Mesothelial cell of epicardium (in vitro differentiated cells): ENCODE data around the gene HERPUD2. TPM values are rescaled to one million over a fixed set of nuclear protein-coding genes. Genes with fewer than 3 reads are reported as not detected.

ENCODE experiments used
- DNase-seq, 2 experiments: peaks; one replicate each; pipeline ENCODE4 v3.0.0; 2021; ENCODE audit warnings: low spot score in 2 of 2; ENCODE audit not compliant: unreplicated experiment in 2 of 2
- H3K27ac Mint-ChIP-seq: 2 replicates; pipeline ENCODE4 v1.8.0; 2021; ENCODE audit warnings: mixed read lengths
- H3K27me3 Mint-ChIP-seq: 2 replicates; pipeline ENCODE4 v1.8.0; 2021; ENCODE audit warnings: low read depth, mixed read lengths
- H3K36me3 Mint-ChIP-seq: 2 replicates; pipeline ENCODE4 v1.8.0; 2021; ENCODE audit warnings: mixed read lengths
- H3K4me1 Mint-ChIP-seq: 2 replicates; pipeline ENCODE4 v1.8.0; 2021; ENCODE audit warnings: mixed read lengths
- H3K4me3 Mint-ChIP-seq: 2 replicates; pipeline ENCODE4 v1.8.0; 2021; ENCODE audit warnings: mild to moderate bottlenecking, moderate library complexity, mixed read lengths
- H3K9me3 Mint-ChIP-seq: 2 replicates; pipeline ENCODE4 v1.8.0; 2021; ENCODE audit warnings: mixed read lengths
- total RNA-seq: library from RNA; stranded (reverse); gene quantifications from 3 replicates; pipeline ENCODE4 v1.2.1, GENCODE V29; 2021
- TF ChIP-seq, protein P1 (sequence below): fragments of 200-600 bp; sonication (generic); IDR thresholded peaks from one replicate; pipeline ENCODE4 v1.5.0; 2021; ENCODE audit warnings: antibody characterized with exemption; ENCODE audit not compliant: unreplicated experiment

HERPUD2 gene
- total RNA-seq, 1 donor from 2014 or later, result 32.4 TPM

DNA sequence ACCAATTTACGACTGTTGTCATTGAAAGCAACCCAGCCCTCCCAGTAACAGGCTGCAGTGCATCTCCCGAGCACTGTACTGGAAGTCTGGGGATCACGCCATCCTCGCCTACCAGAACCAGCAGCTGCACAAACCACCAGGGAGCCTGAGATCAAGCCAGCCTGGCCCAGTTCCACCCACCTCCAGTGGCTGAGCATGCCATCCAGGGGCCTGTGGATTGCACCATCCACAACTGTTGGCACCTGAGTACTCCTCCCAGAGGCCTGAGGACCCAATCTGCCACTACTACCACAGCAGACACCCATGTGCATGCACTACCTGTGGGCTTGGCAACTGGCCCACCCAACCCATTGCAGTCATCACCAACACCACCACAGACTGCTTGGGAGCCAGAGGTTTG lies 44.2 kb downstream of the HERPUD2 start:
- Mint-ChIP-seq H3K27ac (no peak overlapping the region), H3K4me3 (no peak overlapping the region), H3K9me3 (peaks cover 35% of the 10 kb centered on the region), H3K4me1 (peaks cover 20% of the 10 kb centered on the region), H3K27me3 (no peaks in the 10 kb centered on the region), H3K36me3 (peaks cover 54% of the 10 kb centered on the region)
- no peak for DNase-seq
- TF ChIP-seq, protein P1, sequence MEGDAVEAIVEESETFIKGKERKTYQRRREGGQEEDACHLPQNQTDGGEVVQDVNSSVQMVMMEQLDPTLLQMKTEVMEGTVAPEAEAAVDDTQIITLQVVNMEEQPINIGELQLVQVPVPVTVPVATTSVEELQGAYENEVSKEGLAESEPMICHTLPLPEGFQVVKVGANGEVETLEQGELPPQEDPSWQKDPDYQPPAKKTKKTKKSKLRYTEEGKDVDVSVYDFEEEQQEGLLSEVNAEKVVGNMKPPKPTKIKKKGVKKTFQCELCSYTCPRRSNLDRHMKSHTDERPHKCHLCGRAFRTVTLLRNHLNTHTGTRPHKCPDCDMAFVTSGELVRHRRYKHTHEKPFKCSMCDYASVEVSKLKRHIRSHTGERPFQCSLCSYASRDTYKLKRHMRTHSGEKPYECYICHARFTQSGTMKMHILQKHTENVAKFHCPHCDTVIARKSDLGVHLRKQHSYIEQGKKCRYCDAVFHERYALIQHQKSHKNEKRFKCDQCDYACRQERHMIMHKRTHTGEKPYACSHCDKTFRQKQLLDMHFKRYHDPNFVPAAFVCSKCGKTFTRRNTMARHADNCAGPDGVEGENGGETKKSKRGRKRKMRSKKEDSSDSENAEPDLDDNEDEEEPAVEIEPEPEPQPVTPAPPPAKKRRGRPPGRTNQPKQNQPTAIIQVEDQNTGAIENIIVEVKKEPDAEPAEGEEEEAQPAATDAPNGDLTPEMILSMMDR, result no peak

DNA sequence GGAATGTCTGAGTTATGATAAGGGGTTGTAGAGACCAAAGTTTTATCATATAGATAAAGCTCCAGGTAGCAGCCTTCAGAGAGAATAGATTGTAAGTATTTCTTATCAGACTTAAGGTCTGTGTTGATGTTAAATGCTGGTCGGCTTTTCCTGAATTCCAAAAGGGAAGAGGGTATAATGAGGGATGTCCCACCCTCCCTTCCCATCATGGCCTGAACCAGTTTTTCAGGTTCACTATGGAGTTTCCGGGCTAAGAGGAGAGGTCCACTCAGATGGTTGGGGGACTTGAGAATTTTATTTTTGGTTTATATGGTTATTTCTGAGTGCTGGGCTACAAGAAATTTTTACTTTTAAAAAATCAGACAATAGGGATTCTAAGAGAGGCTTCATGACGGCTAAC lies 45.2 kb downstream of the HERPUD2 start:
- Mint-ChIP-seq H3K9me3 (peaks cover 29% of the 10 kb centered on the region), H3K4me3 (no peak overlapping the region), H3K27me3 (no peaks in the 10 kb centered on the region), H3K36me3 (peaks cover 47% of the 10 kb centered on the region), H3K4me1 (peaks cover 20% of the 10 kb centered on the region), H3K27ac (peak overlapping the region; percentile 40)
- TF ChIP-seq, protein P1, result no peak
- no peak for DNase-seq

DNA sequence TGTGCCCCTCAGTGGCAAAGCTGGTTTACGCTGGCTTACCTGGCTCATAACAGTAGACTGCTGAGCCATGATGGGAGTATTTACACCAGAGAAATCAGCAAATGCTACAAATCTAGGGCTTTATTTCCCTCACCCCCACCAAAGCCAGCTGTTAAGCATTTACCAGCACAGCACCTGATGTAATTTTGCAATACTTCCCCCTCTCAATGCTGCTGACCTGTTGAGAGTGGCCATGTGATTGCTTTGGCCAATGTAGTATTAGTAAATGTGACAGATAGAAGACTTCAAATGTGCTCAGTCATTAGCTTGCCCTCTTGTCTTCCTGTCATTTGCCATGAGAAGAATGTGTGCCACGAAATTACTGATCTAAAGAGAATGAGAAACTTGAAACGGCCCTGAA lies 46.6 kb downstream of the HERPUD2 start:
- Mint-ChIP-seq H3K36me3 (peaks cover 38% of the 10 kb centered on the region), H3K27me3 (no peaks in the 10 kb centered on the region), H3K9me3 (peaks cover 19% of the 10 kb centered on the region), H3K4me3 (no peak overlapping the region), H3K27ac (no peak overlapping the region), H3K4me1 (peaks cover 20% of the 10 kb centered on the region)
- DNase-seq, result no peak
- TF ChIP-seq, protein P1, result no peak

DNA sequence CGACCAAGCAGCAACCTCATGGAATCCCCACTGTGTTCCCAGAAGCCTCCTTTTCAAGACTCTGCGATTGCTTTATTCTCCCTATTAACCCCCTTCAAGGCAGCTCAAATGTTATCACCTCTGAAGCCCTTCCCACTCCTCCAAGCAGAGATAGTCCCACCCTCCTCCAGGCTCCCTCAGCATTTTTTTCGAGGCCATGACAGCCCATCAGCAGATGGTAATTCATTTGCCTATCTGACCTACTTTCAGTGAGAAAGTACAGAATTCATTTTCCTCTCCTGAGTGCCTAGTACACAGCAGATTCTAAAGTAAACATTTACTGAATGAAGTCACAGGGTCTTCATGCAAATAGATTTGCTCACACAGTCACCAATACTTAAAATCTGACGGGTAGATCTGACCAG lies 47.8 kb downstream of the HERPUD2 start:
- TF ChIP-seq, protein P1, result no peak
- peaks cover 31% of the 10 kb centered on the region for H3K36me3 Mint-ChIP-seq
- peaks cover 20% of the 10 kb centered on the region for H3K4me1 Mint-ChIP-seq
- DNase-seq, result no peak
- H3K9me3 Mint-ChIP-seq, result peaks cover 7% of the 10 kb centered on the region
- no peak overlapping the region for H3K4me3 Mint-ChIP-seq
- H3K27me3 Mint-ChIP-seq, result no peaks in the 10 kb centered on the region
- H3K27ac Mint-ChIP-seq, result peak overlapping the region; percentile 78

DNA sequence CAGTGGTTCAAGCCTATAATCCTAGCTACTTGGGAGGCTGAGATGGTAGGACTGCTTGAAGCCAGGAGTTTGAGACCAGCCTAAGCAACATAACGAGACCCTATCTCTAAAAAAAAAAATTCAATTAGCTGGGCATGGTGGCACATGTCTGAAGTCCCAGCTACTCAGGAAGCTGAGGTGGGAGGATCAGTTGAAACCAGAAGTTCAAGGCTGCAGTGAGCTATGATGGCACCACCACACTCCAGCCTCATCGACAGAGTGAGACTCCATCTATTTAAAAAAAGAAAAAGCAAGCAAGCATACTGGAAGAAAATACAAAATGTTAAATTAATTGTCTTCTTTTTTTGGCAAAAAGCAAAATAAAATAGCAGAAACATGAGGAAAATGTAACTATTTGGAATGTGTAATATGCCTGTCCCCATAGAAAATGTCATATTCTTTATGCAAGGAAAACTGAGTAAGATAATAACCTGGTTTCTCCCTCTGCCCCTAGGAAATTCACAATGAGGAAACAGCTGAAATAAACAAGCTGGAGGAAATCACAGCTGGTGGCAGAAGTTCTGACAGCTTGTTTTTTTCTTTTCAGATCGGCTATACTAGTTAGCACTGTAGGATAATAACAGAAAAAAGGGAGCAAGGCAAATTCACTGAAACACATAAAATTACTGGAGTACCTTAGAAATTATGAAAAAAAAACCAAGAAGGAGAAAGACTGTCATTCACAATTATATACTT lies 48.5 kb downstream of the HERPUD2 start:
- TF ChIP-seq, protein P1, result no peak
- Mint-ChIP-seq H3K36me3 (peaks cover 27% of the 10 kb centered on the region), H3K9me3 (peaks cover 3% of the 10 kb centered on the region), H3K27ac (peak overlapping the region; percentile 77), H3K4me3 (no peak overlapping the region), H3K27me3 (no peaks in the 10 kb centered on the region), H3K4me1 (peaks cover 20% of the 10 kb centered on the region)
- no peak for DNase-seq
